BJ (cell line): ENCODE data around the gene ZNF496. TPM values are rescaled to one million over a fixed set of nuclear protein-coding genes. Genes with fewer than 3 reads are reported as not detected.
"Not testable (repeated sequence)": the region's sequence is repeated elsewhere in the genome, so short reads cannot be mapped to it uniquely, and the experiment has no call there.

Experiments used
- CTCF ChIA-PET: fragments of 350-600 bp; formaldehyde crosslinking; extraction: SDS; loops from one replicate; lab custom pipeline; 2021; ENCODE audit warnings: antibody characterized with exemption, inconsistent platforms; lab: Yijun Ruan, JAX
- POLR2A ChIA-PET: fragments of 300-600 bp; sonication (Branson Sonifier 250); formaldehyde crosslinking; extraction: SDS; loops from one replicate; lab custom pipeline; 2021; ENCODE audit warnings: antibody characterized with exemption; lab: Charles Lee
- DNase-seq: peaks from one replicate; pipeline ENCODE4 v3.0.0-alpha.2; 2011; ENCODE audit warnings: low read depth
- H3K27me3 ChIP-seq: 2 replicates; pipeline ENCODE4 v1.6.0; 2011; ENCODE audit warnings: low read length; ENCODE audit not compliant: control insufficient read depth, insufficient read depth
- H3K36me3 ChIP-seq: 2 replicates; pipeline ENCODE4 v1.5.1; 2011; ENCODE audit warnings: low read length; ENCODE audit not compliant: control insufficient read depth, insufficient read depth
- H3K4me3 ChIP-seq: 2 replicates; pipeline ENCODE4 v1.5.1; 2011; ENCODE audit warnings: low read depth, mild to moderate bottlenecking, control low read depth, low read length
- polyA plus RNA-seq: library from polyadenylated mRNA; depleted of rRNA; stranded (reverse); fragments of >200 nt; gene quantifications from 2 replicates; pipeline ENCODE4 v1.2.3, GENCODE V29; 2011
- TF ChIP-seq, protein P1 (sequence below): IDR thresholded peaks from 2 replicates; pipeline ENCODE4 v1.5.1; 2011; ENCODE audit warnings: low read depth, mild to moderate bottlenecking, control low read depth, inconsistent platforms, low read length, moderate library complexity; ENCODE audit not compliant: insufficient read depth

The ZNF496 gene
- polyA plus RNA-seq, 1 experiment = 17.8 TPM

GRCh38 chr1:247367786-247368422, 36.2 kb upstream of the ZNF496 start:
- TF ChIP-seq, protein P1, sequence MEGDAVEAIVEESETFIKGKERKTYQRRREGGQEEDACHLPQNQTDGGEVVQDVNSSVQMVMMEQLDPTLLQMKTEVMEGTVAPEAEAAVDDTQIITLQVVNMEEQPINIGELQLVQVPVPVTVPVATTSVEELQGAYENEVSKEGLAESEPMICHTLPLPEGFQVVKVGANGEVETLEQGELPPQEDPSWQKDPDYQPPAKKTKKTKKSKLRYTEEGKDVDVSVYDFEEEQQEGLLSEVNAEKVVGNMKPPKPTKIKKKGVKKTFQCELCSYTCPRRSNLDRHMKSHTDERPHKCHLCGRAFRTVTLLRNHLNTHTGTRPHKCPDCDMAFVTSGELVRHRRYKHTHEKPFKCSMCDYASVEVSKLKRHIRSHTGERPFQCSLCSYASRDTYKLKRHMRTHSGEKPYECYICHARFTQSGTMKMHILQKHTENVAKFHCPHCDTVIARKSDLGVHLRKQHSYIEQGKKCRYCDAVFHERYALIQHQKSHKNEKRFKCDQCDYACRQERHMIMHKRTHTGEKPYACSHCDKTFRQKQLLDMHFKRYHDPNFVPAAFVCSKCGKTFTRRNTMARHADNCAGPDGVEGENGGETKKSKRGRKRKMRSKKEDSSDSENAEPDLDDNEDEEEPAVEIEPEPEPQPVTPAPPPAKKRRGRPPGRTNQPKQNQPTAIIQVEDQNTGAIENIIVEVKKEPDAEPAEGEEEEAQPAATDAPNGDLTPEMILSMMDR = no peak
- DNase-seq = no peak
- Histone ChIP-seq H3K4me3 (no peak overlapping the region), H3K36me3 (no peaks in the 10 kb centered on the region), H3K27me3 (no peaks in the 10 kb centered on the region)
- CTCF ChIA-PET = interaction anchor here (0.7 kb wide), 1 partner anchor 18 kb away, joined by 3 read pairs; no protein-coding TSS in a partner anchor
- POLR2A ChIA-PET = no interaction called here

GRCh38 chr1:247366926-247367645, 35.4 kb upstream of the ZNF496 start:
- Histone ChIP-seq H3K27me3 (no peaks in the 10 kb centered on the region), H3K36me3 (no peaks in the 10 kb centered on the region), H3K4me3 (no peak overlapping the region)
- no peak for DNase-seq
- TF ChIP-seq, protein P1 = no peak
- ChIA-PET POLR2A (no interaction called here), CTCF (no interaction called here)

DNA sequence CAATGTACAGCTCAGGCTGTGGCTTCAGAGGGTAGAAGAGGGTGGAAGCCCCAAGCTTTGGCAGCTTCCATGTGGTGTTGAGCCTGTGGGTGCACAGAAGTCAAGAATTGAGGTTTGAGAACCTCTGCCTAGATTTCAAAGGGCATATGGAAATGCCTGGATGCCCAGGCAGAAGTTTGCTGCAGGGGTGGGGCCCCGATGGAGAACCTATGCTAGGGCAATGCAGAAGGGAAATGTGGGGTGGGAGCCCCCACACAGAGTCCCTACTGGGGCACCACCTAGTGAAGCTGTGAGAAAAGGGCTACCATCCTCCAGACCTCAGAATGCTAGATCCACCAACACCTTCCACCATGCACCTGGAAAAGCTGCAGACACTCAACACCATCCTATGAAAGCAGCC, 34.7 kb upstream of the ZNF496 start:
- H3K27me3 ChIP-seq, CTCF ChIA-PET, H3K4me3 ChIP-seq, POLR2A ChIA-PET, DNase-seq, H3K36me3 ChIP-seq: not testable (repeated sequence)

- H3K4me3 ChIP-seq = no peak overlapping the region
- DNase-seq = no peak
- no peaks in the 10 kb centered on the region for H3K27me3 ChIP-seq
- TF ChIP-seq, protein P1 = no peak
- CTCF ChIA-PET = interaction anchor here (4.4 kb wide), 1 partner anchor 8 kb away, joined by 32 read pairs; no protein-coding TSS in a partner anchor
- H3K36me3 ChIP-seq = no peaks in the 10 kb centered on the region
- POLR2A ChIA-PET = no interaction called here
Measured at GRCh38 chr1:247365023-247365422, 33.4 kb upstream of the ZNF496 start.

GRCh38 chr1:247363000-247363399, 31.3 kb upstream of the ZNF496 start:
- CTCF ChIA-PET = interaction anchor here (1.0 to 4.4 kb wide), 4 partner anchors 10 to 30 kb away, joined by 3 to 32 read pairs (median 4); no protein-coding TSS in a partner anchor
- POLR2A ChIA-PET, DNase-seq, H3K27me3 ChIP-seq, H3K36me3 ChIP-seq, H3K4me3 ChIP-seq: not testable (repeated sequence)

GRCh38 chr1:247362153-247362552, 30.5 kb upstream of the ZNF496 start:
- DNase-seq = no peak
- no peaks in the 10 kb centered on the region for H3K27me3 ChIP-seq
- H3K36me3 ChIP-seq = no peaks in the 10 kb centered on the region
- H3K4me3 ChIP-seq = no peak overlapping the region
- ChIA-PET CTCF (interaction anchor here (1.0 to 4.4 kb wide), 4 partner anchors 11 to 30 kb away, joined by 3 to 32 read pairs (median 4); no protein-coding TSS in a partner anchor), POLR2A (no interaction called here)
- TF ChIP-seq, protein P1 = no peak
